ENCODE measurements around the gene CNEP1R1. TPM values are rescaled to one million over a fixed set of nuclear protein-coding genes. Genes with fewer than 3 reads are reported as not detected.
A peak's percentile ranks its signal among the peaks of the same experiment; 100 is the strongest.

Gene CNEP1R1
- total and polyA plus RNA-seq, 9 of the 15 experiments (the other 6 are each of a cell fraction or from before 2014, with no cell fraction given): 7.6 to 20.1 (median 10.6) TPM

GRCh38 chr16:50065624-50066481 is 40.8 kb downstream of the CNEP1R1 start, which contains the start of gene HEATR3:
TSS of gene HEATR3 (plus strand) at chr16:50065970. CDS start at chr16:50066132, 162 bp downstream.
- H3K9me3 ChIP-seq (replicated peaks; ENCODE audit: control insufficient read depth, insufficient read depth, low read depth, low read length): no peaks in the 10 kb centered on the region
- H2AFZ ChIP-seq (ENCODE audit: low read depth, low read length): peak within 1 kb of the TSS; percentile 100
- no TSS peak for BruUV-seq (replicated peaks)
- peaks cover 16 to 25% of the 10 kb centered on the region in 2 experiments; a peak in 4 of 5 replicates for H3K4me1 ChIP-seq (replicated peaks in 1 of 2; ENCODE audit: control insufficient read depth in 2 of 2, insufficient read depth in 2 of 2, low read length in 2 of 2)
- CTCF ChIA-PET (ENCODE audit: low intra/inter-chr PET ratio): interaction anchor here (0.6 kb wide), 1 partner anchor 481 kb away, joined by 3 read pairs; no protein-coding TSS in a partner anchor
- intact Hi-C loops (cut with micrococcal nuclease): loop anchor here (5.0 kb wide), 1 partner anchor 39 kb away; the partner anchor contains the start of gene CNEP1R1
- 2% methylated on average over 65 of the region's 91 CpGs for WGBS (ENCODE audit: insufficient coverage, low coverage, missing lambda C conversion rate)
- in situ Hi-C loops (cut with MboI): no loop called here
- H3K27ac ChIP-seq (ENCODE audit: extremely low read depth, low read depth, low read length): peak within 1 kb of the TSS; percentile 79
- H3K9me1 ChIP-seq (ENCODE audit: control insufficient read depth, insufficient read depth, low read length): no peaks in the 10 kb centered on the region
- peak within 1 kb of the TSS; percentile 99 for H3K4me2 ChIP-seq (ENCODE audit: insufficient read depth, low read length)
- no peaks in the 10 kb centered on the region for H3K27me3 ChIP-seq (ENCODE audit: control insufficient read depth in 2 of 2, insufficient read depth in 2 of 2, low read length in 2 of 2)
- peaks cover 22% of the 10 kb centered on the region for H3K36me3 ChIP-seq (ENCODE audit: control insufficient read depth, insufficient read depth, low read length)
- ATAC-seq (peak; percentile 94), DNase-seq (ENCODE audit: extremely low read depth in 1 of 4, low spot score in 3 of 4) (peak; percentile 95 to 97 (median 96)), FAIRE-seq (peak; percentile 81)
- POLR2A ChIA-PET: interaction anchor here (0.6 to 1.0 kb wide), 4 partner anchors 28 to 475 kb away, joined by 3 to 4 read pairs (median 3); no protein-coding TSS in a partner anchor
- H3K79me2 ChIP-seq (ENCODE audit: control insufficient read depth, insufficient read depth, low read length): peaks cover 20% of the 10 kb centered on the region
- peak within 1 kb of the TSS; percentile 89 for H3K4me3 ChIP-seq
- H4K20me1 ChIP-seq (replicated peaks; ENCODE audit: control insufficient read depth, insufficient read depth, low read length): peaks cover 8% of the 10 kb centered on the region
- H3K9ac ChIP-seq (ENCODE audit: insufficient read depth in 1 of 2, low read depth in 2 of 2, low read length in 2 of 2): peak within 1 kb of the TSS; percentile 82 to 96
- TF ChIP-seq RBM25 (IDR thresholded peaks at IDR 0.05; ENCODE audit: low read depth, low read length, severe bottlenecking) (peak; percentile 53), GTF3C2 (IDR thresholded peaks at IDR 0.05; ENCODE audit: borderline replicate concordance, extremely low read depth, insufficient read length) (peak; percentile 92), ZBTB26 (CRISPR knock-in tag; IDR thresholded peaks at IDR 0.05) (no peak), CHD1 (IDR thresholded peaks at IDR 0.05; ENCODE audit: low read length) (peak; percentile 60), CCNT2 (IDR thresholded peaks at IDR 0.05; ENCODE audit: borderline replicate concordance, extremely low read depth, insufficient read length, low read depth, low read length) (peak; percentile 24), PHB (CRISPR knock-in tag; IDR thresholded peaks at IDR 0.05) (0 out of 2 replicates have a peak, but pooled peaks have one; percentile 16), JUND (IDR thresholded peaks at IDR 0.05; ENCODE audit: borderline replicate concordance, low read depth, low read length) (0 out of 2 replicates have a peak, but pooled peaks have one; percentile 2), JUND (tag; IDR thresholded peaks at IDR 0.05; ENCODE audit: borderline replicate concordance, low read depth, low read length) (no peak)
- TF ChIP-seq, protein P1, sequence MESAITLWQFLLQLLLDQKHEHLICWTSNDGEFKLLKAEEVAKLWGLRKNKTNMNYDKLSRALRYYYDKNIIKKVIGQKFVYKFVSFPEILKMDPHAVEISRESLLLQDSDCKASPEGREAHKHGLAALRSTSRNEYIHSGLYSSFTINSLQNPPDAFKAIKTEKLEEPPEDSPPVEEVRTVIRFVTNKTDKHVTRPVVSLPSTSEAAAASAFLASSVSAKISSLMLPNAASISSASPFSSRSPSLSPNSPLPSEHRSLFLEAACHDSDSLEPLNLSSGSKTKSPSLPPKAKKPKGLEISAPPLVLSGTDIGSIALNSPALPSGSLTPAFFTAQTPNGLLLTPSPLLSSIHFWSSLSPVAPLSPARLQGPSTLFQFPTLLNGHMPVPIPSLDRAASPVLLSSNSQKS (CRISPR knock-in tag; IDR thresholded peaks at IDR 0.05): no peak
- TF ChIP-seq, protein P2, sequence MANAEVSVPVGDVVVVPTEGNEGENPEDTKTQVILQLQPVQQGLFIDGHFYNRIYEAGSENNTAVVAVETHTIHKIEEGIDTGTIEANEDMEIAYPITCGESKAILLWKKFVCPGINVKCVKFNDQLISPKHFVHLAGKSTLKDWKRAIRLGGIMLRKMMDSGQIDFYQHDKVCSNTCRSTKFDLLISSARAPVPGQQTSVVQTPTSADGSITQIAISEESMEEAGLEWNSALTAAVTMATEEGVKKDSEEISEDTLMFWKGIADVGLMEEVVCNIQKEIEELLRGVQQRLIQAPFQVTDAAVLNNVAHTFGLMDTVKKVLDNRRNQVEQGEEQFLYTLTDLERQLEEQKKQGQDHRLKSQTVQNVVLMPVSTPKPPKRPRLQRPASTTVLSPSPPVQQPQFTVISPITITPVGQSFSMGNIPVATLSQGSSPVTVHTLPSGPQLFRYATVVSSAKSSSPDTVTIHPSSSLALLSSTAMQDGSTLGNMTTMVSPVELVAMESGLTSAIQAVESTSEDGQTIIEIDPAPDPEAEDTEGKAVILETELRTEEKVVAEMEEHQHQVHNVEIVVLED (CRISPR knock-in tag; IDR thresholded peaks at IDR 0.05): 0 out of 2 replicates have a peak, but pooled peaks have one; percentile 8
